ENCODE results near the gene LTBP3.
A peak's percentile ranks its signal among the peaks of the same experiment; 100 is the strongest.

Gene LTBP3

GRCh38 chr11:65586247-65586630 is 28.1 kb upstream of the LTBP3 start:
- no peak for DNase-seq (ENCODE audit: low read depth in 1 of 2, low spot score in 1 of 2)

GRCh38 chr11:65585396-65586246 is 27.5 kb upstream of the LTBP3 start:
- no peak for DNase-seq (ENCODE audit: low read depth in 1 of 2, low spot score in 1 of 2)

- DNase-seq (ENCODE audit: low read depth in 1 of 2, low spot score in 1 of 2) = no peak
These were observed 26.6 kb upstream of the LTBP3 start for GRCh38 chr11:65584723-65585171.

GRCh38 chr11:65584106-65584505 is 25.9 kb upstream of the LTBP3 start:
- DNase-seq (ENCODE audit: low read depth in 1 of 2, low spot score in 1 of 2) = no peak

GRCh38 chr11:65583589-65583988 is 25.4 kb upstream of the LTBP3 start:
- no peak for DNase-seq (ENCODE audit: low read depth in 1 of 2, low spot score in 1 of 2)

GRCh38 chr11:65581928-65582327 is 23.8 kb upstream of the LTBP3 start:
- no peak for DNase-seq (ENCODE audit: low read depth in 1 of 2, low spot score in 1 of 2)

- no peak for DNase-seq (ENCODE audit: low read depth in 1 of 2, low spot score in 1 of 2)
These were observed 22.6 kb upstream of the LTBP3 start for GRCh38 chr11:65580756-65581155.

GRCh38 chr11:65580031-65580692 is 22.0 kb upstream of the LTBP3 start:
- DNase-seq (ENCODE audit: low read depth in 1 of 2, low spot score in 1 of 2) = no peak

GRCh38 chr11:65579291-65579690 is 21.1 kb upstream of the LTBP3 start:
- DNase-seq (ENCODE audit: low read depth in 1 of 2, low spot score in 1 of 2) = no peak

GRCh38 chr11:65578667-65579066 is 20.5 kb upstream of the LTBP3 start:
- DNase-seq (ENCODE audit: low read depth in 1 of 2, low spot score in 1 of 2) = no peak

GRCh38 chr11:65578134-65578533 is 20.0 kb upstream of the LTBP3 start:
- no peak for DNase-seq (ENCODE audit: low read depth in 1 of 2, low spot score in 1 of 2)

- no peak for DNase-seq (ENCODE audit: low read depth in 1 of 2, low spot score in 1 of 2)
These were observed 19.6 kb upstream of the LTBP3 start for GRCh38 chr11:65577756-65578109.

GRCh38 chr11:65576867-65577755 is 19.0 kb upstream of the LTBP3 start:
- DNase-seq (ENCODE audit: low read depth in 1 of 2, low spot score in 1 of 2) = no peak

- no peak for DNase-seq (ENCODE audit: low read depth in 1 of 2, low spot score in 1 of 2)
These were observed 18.2 kb upstream of the LTBP3 start for GRCh38 chr11:65576232-65576866.

GRCh38 chr11:65575568-65576231 is 17.5 kb upstream of the LTBP3 start, which contains the start of gene EHBP1L1:
Gene EHBP1L1 (plus strand): TSS chr11:65576053. CDS start chr11:65576303, 250 bp downstream.
- peak; percentile 57 to 74 for DNase-seq (ENCODE audit: low read depth in 1 of 2, low spot score in 1 of 2)

- no peak for DNase-seq (ENCODE audit: low read depth in 1 of 2, low spot score in 1 of 2)
These were observed 16.8 kb upstream of the LTBP3 start for GRCh38 chr11:65574811-65575567.

- DNase-seq (ENCODE audit: low read depth in 1 of 2, low spot score in 1 of 2) = peak; percentile 77 to 80
These were observed 16.1 kb upstream of the LTBP3 start for GRCh38 chr11:65574109-65574810.

GRCh38 chr11:65573391-65574079 is 15.4 kb upstream of the LTBP3 start:
- no peak for DNase-seq (ENCODE audit: low read depth in 1 of 2, low spot score in 1 of 2)
